ENCODE data around the gene STMN3. TPM values are rescaled to one million over a fixed set of nuclear protein-coding genes. Genes with fewer than 3 reads are reported as not detected.
A peak's percentile ranks its signal among the peaks of the same experiment; 100 is the strongest.

The STMN3 gene
- total and polyA plus RNA-seq, 10 of the 15 experiments (the other 5 are each of a cell fraction or from before 2014, with no cell fraction given): 0.09 to 3.6 (median 1.4) TPM; not detected in 1

GRCh38 chr20:63698739-63699465 lies 45.7 kb upstream of the STMN3 start (continued):
- TF ChIP-seq, protein P1, sequence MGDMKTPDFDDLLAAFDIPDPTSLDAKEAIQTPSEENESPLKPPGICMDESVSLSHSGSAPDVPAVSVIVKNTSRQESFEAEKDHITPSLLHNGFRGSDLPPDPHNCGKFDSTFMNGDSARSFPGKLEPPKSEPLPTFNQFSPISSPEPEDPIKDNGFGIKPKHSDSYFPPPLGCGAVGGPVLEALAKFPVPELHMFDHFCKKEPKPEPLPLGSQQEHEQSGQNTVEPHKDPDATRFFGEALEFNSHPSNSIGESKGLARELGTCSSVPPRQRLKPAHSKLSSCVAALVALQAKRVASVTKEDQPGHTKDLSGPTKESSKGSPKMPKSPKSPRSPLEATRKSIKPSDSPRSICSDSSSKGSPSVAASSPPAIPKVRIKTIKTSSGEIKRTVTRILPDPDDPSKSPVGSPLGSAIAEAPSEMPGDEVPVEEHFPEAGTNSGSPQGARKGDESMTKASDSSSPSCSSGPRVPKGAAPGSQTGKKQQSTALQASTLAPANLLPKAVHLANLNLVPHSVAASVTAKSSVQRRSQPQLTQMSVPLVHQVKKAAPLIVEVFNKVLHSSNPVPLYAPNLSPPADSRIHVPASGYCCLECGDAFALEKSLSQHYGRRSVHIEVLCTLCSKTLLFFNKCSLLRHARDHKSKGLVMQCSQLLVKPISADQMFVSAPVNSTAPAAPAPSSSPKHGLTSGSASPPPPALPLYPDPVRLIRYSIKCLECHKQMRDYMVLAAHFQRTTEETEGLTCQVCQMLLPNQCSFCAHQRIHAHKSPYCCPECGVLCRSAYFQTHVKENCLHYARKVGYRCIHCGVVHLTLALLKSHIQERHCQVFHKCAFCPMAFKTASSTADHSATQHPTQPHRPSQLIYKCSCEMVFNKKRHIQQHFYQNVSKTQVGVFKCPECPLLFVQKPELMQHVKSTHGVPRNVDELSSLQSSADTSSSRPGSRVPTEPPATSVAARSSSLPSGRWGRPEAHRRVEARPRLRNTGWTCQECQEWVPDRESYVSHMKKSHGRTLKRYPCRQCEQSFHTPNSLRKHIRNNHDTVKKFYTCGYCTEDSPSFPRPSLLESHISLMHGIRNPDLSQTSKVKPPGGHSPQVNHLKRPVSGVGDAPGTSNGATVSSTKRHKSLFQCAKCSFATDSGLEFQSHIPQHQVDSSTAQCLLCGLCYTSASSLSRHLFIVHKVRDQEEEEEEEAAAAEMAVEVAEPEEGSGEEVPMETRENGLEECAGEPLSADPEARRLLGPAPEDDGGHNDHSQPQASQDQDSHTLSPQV (IDR thresholded peaks at IDR 0.05): no peak
- TF ChIP-seq TAF1 (IDR thresholded peaks at IDR 0.05; ENCODE audit: borderline replicate concordance, low read depth, low read length) (no peak), RBBP5 (conservative IDR thresholded peaks at IDR 0.05) (no peak), SMAD1 (IDR thresholded peaks at IDR 0.05; ENCODE audit: low read depth, partially characterized antibody) (no peak), POLR2A (IDR thresholded peaks at IDR 0.05; ENCODE audit: low read depth, low read length) (peak; percentile 52), CREM (IDR thresholded peaks at IDR 0.05; ENCODE audit: low read depth) (peak; percentile 36; the same call in 1 of the 2 replicates), RAD21 (IDR thresholded peaks at IDR 0.05; ENCODE audit: insufficient read depth, low read depth, low read length) (no peak), CBX3 (IDR thresholded peaks at IDR 0.05; ENCODE audit: borderline replicate concordance, low read depth) (no peak), CHD4 (IDR thresholded peaks at IDR 0.05) (no peak), SUZ12 (IDR thresholded peaks at IDR 0.05; ENCODE audit: unreplicated experiment) (no peak), CEBPZ (IDR thresholded peaks at IDR 0.05; ENCODE audit: low read depth, low read length) (no peak), MYC (IDR thresholded peaks at IDR 0.05; ENCODE audit: insufficient read depth, insufficient read length, insufficient replicate concordance, low read length, severe bottlenecking) (no peak), POU2F2 (IDR thresholded peaks at IDR 0.05; ENCODE audit: borderline replicate concordance, low read depth, low read length) (no peak), NKRF (conservative IDR thresholded peaks at IDR 0.05) (no peak), ATF7 (IDR thresholded peaks at IDR 0.05; ENCODE audit: low read depth) (no peak), HSF1 (IDR thresholded peaks at IDR 0.05; ENCODE audit: low read depth, low read length) (no peak), JUNB (IDR thresholded peaks at IDR 0.05) (peak; percentile 39; the same call in 1 of the 2 replicates)
